GM20431 (cell line): ENCODE data around the gene CYP4F11.
"Not testable (repeated sequence)": the region's sequence is repeated elsewhere in the genome, so short reads cannot be mapped to it uniquely, and the experiment has no call there.

Experiments used
- in situ Hi-C: fragments of 300-500 bp; cut with MseI, MboI; formaldehyde crosslinking; loops from one replicate; pipeline ENCODE4 v1.15.0; 2020; ENCODE audit warnings: low sequenced_read_pairs; ENCODE audit not compliant: unreplicated experiment

Gene CYP4F11, protein sequence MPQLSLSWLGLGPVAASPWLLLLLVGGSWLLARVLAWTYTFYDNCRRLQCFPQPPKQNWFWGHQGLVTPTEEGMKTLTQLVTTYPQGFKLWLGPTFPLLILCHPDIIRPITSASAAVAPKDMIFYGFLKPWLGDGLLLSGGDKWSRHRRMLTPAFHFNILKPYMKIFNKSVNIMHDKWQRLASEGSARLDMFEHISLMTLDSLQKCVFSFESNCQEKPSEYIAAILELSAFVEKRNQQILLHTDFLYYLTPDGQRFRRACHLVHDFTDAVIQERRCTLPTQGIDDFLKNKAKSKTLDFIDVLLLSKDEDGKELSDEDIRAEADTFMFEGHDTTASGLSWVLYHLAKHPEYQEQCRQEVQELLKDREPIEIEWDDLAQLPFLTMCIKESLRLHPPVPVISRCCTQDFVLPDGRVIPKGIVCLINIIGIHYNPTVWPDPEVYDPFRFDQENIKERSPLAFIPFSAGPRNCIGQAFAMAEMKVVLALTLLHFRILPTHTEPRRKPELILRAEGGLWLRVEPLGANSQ

GRCh38 chr19:15934332-15935078 is at the start of gene CYP4F11:
Gene CYP4F11, minus strand, starts transcription at chr19:15934529. Its CDS starts 121 bp downstream, at chr19:15934408.
- in situ Hi-C loops = no loop called here

DNA sequence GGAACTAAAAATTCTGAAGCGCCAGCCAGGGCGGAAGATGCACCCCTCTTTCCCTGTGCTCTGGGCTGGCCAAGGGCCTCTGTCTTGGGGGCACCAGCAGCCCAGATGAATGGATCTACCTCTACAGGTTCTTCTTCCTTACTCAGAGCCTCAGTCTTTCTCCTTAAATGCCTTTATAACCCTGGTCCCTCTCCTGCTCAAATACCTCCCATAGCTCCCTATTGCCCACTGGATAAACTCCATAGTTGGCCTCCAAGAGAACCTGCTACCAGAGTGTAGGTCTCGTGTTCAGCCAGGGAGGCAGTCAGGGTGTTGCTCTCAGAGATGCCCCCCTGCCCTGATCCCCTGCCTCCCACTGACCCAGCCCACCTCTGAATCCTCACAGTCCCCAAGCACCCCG is 45.0 kb upstream of the CYP4F11 start:
- in situ Hi-C loops = no loop called here

DNA sequence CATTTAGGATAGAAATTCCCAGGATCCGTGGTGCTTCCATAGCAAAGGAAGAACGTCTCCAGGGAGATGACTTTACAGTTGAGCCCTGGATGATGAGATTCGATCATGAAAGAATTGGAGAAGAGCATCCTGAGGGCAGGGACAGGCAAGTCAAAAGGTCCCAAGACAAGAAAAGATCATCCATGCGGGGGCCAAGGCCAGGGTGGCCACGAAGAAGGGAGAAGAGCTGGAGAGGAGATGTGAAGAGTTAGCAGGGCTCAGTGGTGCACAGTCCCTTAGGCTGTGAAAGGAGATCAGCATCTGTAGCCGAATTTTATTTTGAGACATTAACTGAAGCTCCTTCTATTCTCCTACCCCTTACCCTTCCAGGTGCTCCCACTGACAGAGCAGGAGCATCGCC is 43.4 kb upstream of the CYP4F11 start:
- in situ Hi-C loops = no loop called here

DNA sequence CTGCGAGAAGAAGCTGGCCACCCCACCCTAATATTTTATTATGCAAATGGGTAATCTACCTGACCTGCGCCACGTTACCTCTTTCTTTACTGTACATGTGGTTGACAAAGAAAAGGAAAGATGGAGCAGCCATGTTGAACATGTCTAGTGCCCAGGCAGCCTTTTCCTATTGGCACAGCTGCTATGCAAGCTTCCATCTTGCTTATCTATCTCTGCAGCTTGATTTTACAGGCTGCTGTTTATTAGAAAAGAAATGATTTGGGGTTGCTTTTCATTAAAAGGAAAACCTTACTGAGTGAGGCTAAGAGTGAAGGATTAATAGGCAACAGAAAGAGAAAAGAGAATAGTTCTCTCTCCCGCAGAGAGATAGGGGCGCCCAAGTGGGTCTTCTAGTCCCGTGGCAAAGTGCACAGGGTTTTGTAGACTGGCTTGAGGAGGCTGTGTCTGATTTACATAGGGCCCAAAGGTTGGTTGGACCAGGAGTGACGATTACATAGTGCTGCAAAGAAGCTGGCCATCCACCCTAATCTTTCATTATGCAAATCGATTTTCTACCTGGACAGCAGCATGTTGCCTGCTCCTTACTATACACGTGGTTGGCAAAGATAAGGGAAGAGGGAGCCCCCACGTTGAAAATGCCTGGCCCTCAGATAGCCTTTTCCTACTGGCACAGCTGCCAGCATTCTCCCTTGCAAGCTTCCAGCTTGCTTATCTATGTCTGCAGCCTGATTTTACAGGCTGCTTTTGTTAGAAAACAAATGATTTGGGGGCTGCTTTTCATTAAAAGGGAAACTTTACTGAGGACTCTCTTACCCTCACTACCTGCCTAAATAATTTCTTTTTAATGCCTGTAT is 42.7 kb upstream of the CYP4F11 start:
- in situ Hi-C loops = no loop called here

- in situ Hi-C loops = no loop called here
These were observed 40.5 kb upstream of the CYP4F11 start for GRCh38 chr19:15974856-15975255.

- in situ Hi-C loops = not testable (repeated sequence)
These were observed 37.7 kb upstream of the CYP4F11 start for GRCh38 chr19:15972043-15972442.

DNA sequence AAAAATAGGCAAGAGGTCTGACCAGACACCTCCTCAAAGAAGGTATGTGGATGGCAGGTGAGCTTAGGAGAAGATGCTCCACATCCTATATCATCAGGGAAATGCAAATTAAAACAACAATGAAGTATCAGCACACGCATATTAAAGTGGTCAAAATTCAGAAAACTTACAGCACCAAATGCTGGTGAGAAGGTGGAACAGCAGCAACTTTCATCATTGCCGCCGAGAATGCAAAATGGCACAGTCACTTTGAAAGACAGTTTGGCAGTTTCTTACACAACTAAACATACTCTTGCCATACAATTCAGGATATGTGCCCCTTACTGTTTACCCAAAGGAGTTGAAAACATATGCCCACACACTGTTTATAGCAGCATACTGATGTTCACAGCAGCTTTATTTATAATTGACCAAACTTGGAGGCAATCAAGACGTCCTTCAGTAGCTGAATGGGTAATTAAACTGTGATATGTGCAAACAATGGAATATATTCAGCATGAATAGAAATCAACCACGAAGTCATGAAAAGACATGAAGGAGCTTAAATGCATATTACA is 37.0 kb upstream of the CYP4F11 start:
- in situ Hi-C loops = no loop called here

DNA sequence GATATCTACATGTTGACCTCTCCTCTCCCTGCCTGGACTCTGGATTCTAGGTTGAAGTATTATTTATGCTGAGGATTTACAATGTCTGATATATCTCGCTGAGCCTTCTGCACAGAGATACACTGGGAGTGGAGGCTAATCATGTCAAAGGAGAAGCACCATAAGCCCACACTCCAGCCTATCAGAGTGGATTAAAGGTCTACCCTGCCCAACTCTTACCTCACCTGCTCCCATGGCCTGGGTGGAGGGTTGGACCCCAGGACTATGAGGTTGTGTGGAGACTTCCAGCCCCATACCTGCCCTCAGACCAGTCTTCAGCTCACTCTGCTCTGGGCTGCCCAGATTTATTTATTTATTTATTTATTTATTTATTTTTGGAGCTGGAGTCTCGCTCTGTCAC is 29.9 kb upstream of the CYP4F11 start:
- in situ Hi-C loops = no loop called here

DNA sequence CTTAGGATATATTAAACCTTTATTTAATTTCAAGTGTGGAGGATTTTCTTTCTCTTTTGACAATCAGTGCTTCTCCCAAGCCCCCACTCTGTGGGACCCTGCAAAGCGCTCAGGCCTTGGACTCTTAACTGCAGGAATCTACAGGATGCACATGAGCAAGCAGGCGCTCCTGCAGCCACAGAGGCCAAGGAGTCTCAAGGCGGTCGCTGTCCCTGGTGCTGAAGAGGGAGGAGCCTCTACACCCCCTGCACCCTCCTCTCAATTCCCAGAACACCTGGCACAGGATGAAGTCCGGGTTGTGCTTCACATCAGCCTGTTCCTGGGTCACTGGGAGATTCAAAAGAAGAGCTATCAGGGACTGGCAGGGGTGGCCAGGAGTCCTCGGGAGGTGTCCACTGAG is 28.0 kb upstream of the CYP4F11 start:
- in situ Hi-C loops = no loop called here

- in situ Hi-C loops = no loop called here
These were observed 20.5 kb upstream of the CYP4F11 start for GRCh38 chr19:15954820-15955219.

GRCh38 chr19:15948223-15949058 is 14.1 kb upstream of the CYP4F11 start, which contains the start of gene OR10H4:
Gene OR10H4, plus strand, starts transcription at chr19:15949008. Its CDS starts 0 bp downstream, at chr19:15949008.
- in situ Hi-C loops = no loop called here

DNA sequence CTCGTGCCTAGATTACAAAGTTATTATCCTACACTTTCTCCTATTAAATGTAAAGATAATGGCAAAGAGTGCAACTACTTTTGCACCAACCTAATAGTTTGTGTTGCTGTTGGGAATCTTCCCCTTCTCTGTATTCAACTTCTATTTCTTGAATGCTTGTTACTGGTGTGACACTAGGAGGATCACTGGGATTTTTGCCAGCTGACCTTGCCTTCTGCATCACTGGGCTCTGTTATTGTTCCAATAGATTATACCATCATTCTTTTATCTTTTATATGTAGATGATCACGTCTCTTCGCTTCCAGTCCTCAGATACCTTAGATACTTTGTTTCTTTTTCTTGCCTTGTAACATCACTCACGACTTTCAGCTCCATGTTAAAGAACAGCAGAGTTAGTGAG is 11.0 kb upstream of the CYP4F11 start:
- in situ Hi-C loops = no loop called here

GRCh38 chr19:15944401-15944800 is 10.1 kb upstream of the CYP4F11 start:
- in situ Hi-C loops = no loop called here

DNA sequence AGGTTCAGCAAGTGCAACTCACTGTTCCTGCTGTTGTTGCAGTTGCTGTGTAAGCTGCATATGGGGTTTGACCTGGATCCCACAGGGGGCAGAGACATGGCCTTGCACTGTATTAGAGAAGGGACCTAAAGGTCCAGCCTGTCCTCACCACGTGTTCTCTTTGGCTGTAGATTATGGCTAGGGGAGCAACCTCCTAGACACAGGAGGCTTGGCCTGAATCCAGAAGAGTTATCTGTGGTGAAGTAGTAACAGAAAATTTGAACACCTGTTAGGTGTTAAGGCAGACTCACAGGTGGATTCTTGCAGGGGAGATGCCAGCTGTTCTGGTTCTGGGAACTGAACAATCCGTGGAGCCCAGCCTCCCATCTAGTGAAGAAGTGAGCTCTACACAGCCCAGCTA is 3.4 kb upstream of the CYP4F11 start:
- in situ Hi-C loops = no loop called here

DNA sequence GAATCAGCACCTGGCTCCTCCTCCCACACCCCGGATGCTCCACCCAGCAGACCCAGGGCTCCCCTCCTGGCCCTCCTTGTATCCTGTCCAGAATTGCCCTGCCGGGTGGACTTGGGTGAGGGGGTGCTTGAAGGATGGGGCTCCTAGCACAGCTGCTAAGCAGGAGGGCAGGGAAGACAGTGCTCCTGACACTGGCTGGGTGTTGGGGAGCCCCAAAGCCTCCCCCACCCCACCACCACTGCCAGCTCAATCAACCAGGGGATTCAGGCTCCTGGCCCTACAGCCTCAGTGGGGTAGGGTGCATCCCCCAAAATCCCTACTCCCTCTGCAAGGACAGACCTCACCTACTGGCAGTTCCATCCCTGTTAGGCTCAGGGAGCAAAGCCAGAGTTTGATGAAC is 2.6 kb upstream of the CYP4F11 start:
- in situ Hi-C loops = no loop called here

GRCh38 chr19:15936173-15936572 is 1.8 kb upstream of the CYP4F11 start:
- in situ Hi-C loops = no loop called here

DNA sequence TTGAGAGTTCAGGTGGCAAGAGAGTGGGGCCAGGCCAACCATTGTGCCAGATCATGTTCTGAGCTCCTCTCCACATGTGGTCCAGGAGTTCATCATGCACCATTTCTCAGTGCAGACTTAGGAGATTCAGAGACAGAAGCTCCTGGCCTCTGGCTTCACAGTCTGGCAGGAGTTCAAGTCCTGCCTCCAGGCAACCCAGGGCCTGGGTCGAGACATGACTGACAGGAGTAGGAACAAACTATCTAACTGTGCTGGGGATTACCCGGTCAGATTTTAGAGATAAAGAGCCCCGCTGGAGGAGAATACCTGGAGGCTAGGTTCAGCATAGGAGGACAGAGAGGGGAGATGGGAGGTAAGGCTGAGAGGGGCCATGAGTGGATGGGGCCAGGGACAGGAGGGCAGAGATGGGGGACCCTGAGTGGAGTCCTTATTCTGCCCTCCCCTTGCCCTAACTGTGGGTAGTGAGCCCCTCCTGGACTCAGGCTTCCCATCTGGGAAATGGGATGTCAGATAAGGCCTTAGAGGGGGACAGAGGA is 906 bp upstream of the CYP4F11 start:
- in situ Hi-C loops = no loop called here

- in situ Hi-C loops = not testable (repeated sequence)
These were observed 483 bp downstream of the CYP4F11 start for GRCh38 chr19:15933761-15934331.
